SHP77 (cell line): Measurements from ENCODE around the gene PIK3AP1.
"Not testable (repeated sequence)": the region's sequence is repeated elsewhere in the genome, so short reads cannot be mapped to it uniquely, and the experiment has no call there.

Experiments
- DNase-seq, 2 experiments: peaks; one replicate each; lab custom pipeline; 2025; lab: John Stamatoyannopoulos, UW

The PIK3AP1 gene

DNA sequence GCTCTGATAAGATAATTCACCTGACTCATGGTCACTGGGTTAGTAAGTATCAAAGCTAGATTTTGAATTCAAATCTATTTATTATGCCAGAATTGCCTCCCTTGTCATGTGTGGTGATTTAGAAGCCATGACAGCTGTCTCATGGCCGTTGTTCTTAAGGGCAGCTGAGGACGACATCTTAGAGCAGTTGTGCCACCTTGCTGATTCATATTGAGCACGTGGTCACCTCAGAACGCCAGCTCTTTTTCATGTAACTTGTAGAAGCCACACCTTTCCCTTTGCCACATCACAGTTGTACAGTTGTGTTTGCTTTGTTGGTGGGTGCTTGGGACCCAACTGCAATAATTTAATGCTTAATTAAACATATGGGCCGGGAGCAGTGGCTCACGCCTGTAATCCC lies 4.3 kb upstream of the PIK3AP1 start:
- no peak for DNase-seq

DNA sequence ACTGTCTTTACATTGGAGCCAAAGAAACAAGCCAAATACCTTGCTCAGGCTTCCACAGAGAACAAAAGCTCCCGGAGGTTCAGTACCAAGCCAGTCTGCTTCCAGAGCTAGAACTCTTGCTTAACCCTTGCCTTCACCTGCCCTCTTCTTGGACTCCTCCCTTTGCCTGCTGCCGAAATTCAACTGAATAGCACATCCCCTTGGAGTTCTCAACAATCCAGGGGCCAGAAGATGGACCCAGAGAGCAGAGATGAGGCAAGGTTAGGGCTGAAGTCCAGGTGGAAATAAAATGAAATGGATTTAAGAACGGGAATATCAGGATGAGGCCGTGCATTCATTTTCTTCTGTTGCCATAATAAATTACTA lies 876 bp upstream of the PIK3AP1 start:
- peak in 1 of 2 experiments; percentile 58 for DNase-seq

DNA sequence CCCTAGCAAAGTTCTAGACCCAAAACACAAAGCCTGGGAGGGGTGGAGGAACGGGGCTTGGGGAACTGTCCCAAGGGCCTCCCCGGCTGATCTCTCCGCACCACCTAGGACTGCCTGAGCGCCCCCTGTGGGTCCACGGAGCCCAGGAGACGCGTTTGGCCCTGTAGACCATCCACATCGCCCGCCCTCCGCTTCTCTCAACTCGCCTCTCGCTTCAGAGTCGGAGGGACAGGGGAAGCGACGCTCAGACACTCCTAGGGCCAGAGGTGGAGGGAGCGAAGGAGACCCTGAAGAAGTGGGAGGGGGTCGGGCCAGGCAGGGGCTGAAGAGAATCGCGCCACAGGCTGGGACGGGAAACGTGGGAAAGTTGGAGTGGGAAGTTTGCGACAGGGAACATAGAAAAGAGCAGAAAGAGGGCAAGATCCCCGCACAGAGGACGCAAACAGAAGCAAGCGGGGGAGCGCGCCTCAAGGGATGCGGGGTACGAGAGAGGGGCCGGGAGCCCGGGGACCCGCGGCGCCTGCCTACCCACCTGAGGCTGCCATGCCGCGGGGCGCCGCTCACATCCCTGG lies 378 bp downstream of the PIK3AP1 start:
- DNase-seq: peak; percentile 68 to 76

DNA sequence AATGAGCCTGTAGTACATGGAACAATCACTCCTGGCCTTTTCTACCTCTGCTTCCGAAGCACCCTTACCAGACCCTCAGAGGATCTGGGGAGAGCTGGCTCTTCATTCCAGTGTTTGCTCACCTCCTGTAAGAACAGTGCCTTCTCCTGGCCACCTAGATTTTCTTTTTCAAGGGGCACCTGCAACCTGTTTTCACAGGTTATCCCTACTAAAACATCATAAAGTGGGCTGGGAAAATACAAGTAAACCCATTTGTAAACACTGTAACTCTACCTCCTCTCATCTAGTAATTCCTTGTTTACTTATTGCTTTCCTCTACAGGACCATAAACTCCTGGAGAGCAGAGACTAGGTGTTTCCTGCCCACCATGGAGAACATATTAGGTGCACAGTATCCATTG lies 1.1 kb downstream of the PIK3AP1 start:
- no peak for DNase-seq

DNA sequence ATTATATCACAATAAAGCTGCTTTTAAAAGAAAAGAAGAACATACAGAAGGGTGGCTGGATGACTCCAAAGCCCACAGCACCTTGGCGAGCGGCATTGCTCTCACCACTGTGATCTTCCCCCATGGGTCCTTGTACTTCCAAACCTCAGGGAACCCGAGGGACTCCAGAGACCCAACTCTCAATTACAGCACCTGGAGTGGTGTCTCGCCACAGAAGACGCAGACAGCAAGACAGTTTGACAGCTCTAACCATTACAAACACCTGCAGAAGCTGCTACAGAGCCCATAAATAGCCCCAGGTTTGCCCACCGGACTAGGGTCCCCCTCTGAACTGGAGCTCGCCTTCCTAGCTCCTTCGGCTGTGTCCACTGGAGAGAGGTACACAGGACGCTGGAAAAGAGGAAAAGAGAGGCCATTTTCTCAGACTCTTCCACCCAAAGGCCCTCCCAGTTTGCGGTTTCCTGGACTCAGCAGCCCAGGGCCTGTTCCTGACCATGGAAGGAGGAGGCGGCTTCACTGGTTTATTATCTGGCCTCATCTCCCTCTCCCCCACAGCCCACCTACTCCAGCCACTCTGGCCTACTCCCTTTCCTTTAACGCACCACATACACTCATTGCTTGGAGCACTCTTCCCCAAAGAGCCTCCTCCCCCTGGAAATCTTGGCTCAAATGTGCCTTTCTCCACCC lies 1.9 kb downstream of the PIK3AP1 start:
- no peak for DNase-seq

DNA sequence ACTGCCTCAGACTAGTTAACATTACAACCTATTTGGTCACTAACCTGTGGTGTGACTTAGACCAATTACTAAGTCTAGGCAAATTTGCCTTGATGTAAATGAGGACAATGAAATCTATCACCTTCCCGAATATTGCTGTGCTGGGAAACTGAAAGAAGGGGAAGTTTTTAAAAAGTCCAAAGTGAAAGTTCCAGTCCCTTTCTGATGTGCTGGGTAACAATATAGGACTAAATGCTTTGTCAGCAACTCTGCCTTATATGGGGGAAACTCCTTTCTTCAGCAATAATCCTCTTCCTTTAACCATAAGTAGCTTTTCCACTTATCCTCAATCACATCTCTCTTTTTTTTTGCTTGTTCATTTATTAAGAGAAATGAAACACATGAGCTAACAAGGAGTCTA lies 3.9 kb downstream of the PIK3AP1 start:
- no peak for DNase-seq

DNA sequence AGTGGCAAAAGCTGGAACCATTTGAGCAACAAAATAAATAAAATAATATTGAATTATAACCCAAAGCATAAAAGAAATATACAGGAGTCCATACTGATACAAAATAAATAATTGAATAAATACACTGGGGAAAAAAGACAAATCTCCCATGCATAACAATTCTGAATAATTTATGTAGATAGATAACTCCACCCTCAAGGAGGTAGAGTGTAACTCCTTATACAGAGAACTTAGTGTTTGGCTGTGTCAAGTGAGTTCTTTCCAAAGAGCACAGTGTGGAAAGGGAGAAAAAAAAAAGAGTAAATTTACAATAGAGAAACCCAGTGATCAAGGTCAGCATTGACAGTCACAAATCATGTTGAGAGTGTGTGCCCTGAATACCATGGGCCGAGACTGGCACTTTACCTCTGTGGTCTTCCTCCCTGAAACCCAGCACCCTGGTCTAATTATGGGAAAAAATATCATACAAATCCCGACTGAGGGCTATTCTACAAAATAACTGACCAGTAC lies 5.5 kb downstream of the PIK3AP1 start:
- no peak for DNase-seq

DNA sequence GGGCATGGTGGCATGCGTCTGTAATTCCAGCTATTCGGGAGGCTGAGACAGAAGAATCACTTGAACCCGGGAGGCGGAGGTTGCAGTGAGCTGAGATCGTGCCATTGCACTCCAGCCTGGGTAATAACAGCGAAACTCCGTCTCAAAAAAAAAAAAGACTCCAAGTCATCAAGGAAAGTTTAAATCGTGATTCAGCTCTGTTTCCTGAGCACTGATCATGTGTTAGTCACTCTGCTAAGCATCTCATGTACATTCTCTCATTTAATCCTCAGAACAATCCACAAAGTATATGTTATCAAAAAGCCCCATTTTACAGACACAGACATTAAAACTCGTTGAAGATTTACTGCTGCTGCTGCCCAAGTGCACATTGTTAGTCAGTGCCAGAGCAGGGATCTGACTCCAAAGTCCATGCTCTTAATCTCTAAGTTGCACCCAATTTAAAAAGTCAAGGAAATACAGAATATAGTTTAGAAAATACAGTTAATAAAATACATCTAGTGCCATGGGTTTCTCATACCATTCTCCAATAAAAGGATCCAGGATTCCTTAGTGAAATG lies 6.2 kb downstream of the PIK3AP1 start:
- DNase-seq: no peak

DNA sequence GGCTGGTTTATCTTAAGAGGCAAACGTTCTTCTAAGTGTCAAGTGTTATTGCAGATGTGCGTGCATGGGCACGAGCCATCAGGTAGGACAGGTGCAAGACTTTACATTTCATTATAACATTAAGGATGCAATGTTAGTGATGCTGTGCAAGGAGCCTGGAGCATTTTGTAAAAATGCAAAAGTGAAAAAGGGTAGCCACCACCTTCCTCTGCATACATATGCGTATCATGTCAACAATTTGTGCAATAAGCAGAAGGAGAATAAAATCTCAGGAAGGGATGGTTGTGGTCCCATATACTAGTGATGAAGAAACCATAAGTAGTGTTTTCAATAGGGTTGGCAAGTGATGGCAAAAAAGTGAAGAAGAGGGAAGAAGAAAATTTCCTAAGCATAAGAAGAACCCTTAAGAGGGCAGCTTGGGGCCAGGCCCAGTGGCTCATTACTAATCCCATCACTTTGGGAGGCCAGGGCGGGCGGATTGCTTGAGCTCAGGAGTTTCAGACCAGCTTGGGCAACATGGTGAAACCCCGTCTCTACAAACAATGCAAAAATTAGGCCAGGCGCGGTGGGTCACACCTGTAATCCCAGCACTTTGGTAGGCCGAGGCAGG lies 7.5 kb downstream of the PIK3AP1 start:
- no peak for DNase-seq

DNA sequence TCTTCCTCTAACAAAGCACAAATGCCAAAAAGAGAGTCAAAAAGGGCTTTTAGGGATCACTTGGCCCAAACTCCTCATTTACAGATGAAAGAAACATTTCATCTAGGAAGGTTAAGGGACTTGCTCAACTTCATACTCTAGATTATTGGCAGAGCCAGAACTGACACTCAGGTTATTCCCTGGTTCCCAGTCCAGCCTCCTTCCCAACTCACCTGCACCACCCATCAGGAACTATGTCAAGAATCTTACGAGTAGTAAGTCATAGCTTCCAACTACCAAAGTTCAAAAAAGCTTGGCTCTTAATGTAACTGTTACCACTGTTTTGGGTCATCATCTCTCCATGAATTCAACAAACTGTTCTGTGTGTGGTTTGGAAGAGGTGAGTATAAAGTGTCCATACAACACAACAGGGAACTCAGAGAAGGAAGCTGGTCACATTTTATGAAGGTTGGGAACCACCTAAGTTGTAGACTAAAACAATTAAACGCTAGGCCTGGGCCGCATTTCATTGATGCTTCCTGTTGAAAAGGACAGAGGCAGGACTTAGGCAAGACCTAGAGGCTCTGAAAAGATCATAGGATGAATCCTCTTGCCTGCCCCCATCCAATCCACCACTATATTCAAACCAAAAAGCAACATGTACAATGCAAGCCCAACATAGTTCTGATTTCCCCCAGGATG lies 9.1 kb downstream of the PIK3AP1 start:
- DNase-seq: no peak

DNA sequence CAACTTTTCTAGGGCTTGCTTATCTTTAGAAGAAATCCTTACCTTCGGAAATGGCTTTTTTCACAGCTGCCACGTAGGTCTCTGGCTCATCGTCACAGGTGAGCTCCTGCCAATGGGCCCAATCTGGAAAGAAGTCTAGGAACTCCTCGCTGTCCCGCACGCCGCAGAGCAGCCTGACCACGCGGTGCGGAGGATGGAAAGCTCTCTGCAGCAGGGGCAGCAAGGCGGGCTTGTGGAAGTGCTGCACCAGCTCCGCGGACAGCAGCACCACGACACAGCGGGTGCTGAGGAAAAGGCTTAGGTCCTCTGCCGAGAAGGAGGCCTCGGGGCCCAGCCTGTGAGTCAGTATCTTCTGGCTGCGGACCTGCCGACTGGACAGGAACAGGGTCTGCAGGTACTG lies 10.8 kb downstream of the PIK3AP1 start:
- DNase-seq: no peak

DNA sequence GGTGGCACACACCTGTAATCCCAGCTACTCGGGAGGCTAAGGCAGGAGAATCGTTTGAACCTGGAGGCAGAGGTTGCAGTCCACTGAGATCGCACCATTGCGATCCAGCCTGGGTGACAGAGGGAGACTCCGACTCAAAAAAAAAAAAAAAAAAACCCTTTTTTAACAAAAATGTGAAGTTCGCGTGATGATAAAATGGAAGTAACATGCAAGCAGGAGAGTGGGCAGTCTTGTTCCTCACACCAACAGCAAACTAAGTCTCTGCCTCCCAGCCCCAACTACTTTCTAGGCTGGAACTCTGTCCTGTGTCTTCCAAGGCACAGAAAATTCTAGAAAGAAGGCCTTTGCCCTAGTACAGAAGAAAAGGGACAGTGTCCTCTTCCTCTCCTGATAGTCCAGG lies 11.3 kb downstream of the PIK3AP1 start:
- no peak for DNase-seq

DNA sequence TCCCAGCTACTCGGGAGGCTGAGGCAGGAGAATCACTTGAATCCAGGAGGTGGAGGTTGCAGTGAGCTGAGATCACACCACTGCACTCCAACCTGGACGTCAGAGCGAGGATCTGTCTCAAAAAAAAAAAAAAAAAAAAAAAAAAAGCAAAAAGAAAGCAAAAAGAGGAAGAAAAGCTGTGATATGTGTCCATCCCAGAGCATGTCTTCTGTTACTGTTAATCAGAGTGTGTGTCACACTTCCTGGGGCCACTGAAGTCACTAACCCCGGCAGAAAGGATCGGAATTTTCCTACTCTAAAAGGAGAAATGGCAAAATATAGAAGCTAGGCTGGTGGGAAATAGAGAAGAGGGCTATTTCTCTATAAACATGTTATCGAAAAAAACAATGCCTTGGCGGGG lies 11.9 kb downstream of the PIK3AP1 start:
- DNase-seq: no peak

DNA sequence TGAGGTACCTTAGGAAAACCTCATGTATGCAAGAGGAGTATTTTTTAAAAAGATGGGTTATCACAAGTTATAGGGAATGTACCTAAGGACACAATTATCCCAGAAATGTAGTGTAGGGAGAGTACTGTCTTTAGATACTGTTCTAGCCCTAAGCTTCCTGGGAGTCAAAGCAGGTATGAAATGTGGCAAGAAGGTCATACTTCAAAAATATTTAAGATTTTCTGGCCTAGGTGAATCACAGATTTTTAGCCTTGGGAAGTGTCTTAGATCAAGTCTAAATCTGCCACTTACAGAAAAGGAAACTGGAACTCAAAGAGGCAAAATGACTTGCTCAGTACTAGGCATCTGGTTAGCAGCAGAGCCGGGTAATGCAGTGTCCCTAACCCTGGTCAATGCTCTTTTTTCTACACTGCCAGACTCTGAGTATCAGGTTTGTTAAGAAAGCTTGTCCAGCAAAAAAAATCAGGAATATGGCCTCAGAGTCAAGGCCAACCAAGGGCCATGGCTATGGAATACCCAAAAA lies 13.9 kb downstream of the PIK3AP1 start:
- no peak for DNase-seq

DNA sequence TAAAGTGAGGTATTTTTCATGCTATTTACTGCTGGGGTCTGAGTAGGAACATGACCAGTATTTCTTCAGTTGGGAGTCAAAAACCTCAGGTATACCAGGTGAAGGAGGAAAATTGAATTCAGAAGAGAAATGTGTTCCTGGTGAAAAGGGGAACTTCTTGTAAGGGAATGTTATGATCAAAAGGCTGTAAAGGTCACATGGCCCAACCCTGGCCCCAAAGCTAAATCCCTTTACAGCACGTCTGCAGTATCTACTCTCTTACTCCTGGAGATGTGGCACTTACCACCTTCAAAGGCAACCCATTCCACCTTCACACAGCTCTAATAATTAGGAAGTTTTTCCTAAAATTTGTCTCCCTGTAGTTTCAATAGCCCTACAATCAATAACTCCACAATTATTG lies 15.2 kb downstream of the PIK3AP1 start:
- DNase-seq: no peak

DNA sequence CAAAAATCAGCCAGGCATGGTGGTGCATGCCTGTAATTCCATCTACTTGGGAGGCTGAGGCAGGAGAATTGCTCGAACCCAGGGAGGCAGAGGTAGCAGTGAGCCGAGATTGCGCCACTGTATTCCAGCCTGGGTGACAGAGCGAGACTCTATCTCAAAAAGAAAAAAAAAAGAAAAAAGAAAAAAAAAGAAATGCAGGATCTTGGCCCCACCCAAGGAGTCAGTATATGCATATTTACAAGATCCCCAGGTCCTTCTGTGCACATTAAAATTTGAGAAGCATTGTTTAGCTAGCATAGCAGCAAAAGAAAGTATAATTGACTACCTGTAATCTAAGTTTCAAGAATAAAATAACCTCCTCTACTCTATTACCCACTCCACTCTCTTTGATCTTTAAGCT lies 15.8 kb downstream of the PIK3AP1 start:
- no peak for DNase-seq

DNA sequence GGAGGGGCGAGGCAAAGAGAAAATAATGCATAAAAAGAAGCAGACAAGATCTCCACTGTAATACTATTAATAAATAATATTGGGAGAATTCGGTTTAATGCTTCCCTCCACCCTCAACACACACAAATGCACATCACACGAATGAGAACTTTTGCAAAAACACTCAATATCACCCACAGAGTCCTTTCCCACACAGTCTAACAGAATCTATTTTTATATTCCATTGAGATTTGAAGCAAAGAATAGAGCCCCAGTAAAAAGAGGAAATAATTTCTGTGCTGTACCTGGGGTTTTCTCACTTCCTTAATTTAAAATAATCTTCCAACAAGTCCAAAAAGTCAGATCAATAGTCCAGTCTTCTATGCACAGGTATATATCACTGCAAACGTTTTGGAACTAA lies 17.0 kb downstream of the PIK3AP1 start:
- DNase-seq: no peak

DNA sequence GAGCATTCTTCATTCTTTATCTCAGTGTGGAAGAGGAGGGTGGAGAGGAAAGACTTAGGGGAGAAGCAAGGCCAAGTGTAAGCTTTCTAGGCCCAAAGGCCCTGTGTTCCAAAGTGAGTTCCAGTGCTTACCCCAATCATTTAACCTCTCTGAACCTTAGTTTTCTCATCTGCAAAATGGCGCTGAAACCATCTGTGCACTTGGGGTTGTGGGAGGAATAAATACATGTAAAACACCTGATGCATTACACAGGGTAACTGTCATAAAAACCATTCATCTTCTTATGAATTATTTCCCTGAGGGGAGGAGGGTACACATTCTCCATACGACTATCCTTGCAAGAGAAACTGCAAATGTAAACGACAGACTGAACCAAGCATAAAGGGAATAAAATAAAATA lies 19.0 kb downstream of the PIK3AP1 start:
- DNase-seq: no peak

DNA sequence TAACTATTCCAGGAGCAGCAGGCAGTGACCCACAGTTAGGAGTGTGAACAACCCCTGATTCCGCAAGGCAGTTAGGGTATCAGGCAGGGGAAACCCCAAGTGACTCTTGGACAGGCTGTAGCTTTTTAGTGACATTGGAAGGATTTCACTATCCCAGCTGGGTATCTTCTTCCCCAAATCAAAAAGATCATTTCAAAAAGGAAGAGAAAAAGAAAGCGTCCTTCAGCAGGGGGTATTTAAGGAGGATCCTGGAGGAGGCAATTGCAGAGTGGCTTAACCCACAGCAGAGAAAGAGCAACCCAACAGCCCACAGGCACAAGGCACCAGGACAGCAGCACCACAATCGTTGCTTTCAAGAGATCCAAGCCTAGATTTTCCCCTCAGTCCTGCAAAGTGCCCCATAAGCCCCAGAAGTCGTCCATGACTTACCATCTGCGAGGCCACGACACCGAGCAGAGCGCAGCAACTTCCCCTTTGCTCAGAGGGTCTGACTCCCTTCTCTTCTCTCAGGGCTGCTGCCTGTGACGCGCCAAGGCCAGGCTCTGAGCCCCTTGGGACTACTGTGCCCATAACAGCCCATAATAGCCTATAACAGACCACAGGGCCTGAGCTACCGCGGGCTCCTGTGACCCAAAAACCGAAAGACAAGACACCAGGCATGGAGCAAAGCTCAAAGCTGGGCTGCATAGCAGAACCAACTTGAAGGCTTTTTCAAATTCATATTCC lies 19.8 kb downstream of the PIK3AP1 start:
- DNase-seq: no peak

DNA sequence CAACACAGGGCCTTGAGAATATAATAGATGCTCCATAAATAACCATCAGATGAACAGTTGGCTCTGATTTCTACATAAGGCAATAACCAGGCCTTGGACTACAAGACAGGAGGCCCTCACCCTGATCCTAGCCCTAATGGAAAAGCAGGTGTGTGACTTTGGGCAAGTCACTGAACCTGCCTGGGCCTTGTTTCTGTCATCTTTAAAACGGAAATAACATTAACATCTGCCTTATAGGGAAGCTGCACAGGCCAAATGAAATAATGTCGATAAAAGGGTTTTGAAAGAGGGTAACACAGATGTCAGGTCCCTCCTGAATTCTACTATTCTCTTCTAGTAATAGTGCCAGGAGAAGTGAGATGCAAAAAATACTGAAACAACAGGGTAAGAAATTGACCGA lies 20.7 kb downstream of the PIK3AP1 start:
- DNase-seq: no peak

DNA sequence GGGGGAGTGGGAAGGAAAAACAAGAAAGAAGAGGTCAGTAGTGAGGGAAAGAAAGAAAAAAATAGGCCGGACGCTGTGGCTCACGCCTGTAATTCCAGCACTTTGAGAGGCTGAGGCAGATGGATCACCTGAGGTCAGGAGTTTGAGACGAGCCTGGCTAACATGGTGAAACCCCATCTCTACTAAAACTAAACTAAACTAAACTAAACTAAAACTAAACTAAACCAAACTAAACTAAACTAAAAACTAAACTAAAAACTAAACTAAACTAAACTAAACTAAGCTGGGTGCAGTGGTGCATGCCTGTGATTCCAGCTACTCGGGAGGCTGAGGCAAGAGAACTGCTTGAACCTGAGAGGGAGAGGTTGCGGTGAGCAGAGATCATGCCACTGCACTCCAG lies 22.0 kb downstream of the PIK3AP1 start:
- DNase-seq: not testable (repeated sequence)

DNA sequence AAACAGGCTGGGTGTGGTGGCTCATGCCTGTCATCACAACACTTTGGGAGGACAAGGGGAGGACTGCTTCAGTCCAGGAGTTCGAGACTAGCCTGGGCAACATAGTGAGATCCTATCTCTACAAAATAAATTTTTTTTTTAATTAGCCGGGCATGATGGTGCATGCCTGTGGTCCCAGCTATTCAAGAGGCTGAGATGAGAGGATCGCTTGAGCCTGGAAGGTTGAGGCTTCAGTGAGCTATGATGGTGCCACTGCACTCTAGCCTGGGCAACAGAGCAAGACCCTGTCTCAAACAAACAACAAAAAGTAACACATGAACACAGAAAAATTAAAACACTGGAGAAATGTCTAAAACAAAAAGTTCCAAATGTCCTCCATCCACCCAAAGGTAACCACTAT lies 22.9 kb downstream of the PIK3AP1 start:
- no peak for DNase-seq
